GM18858 (cell line): Measurements from ENCODE around the gene MYO16.

Source experiments
- ATAC-seq: cut with Tn5 transposase; IDR thresholded peaks from one replicate; pipeline ENCODE4 v1.9.1; 2021; ENCODE audit not compliant: unreplicated experiment

The MYO16 gene

DNA sequence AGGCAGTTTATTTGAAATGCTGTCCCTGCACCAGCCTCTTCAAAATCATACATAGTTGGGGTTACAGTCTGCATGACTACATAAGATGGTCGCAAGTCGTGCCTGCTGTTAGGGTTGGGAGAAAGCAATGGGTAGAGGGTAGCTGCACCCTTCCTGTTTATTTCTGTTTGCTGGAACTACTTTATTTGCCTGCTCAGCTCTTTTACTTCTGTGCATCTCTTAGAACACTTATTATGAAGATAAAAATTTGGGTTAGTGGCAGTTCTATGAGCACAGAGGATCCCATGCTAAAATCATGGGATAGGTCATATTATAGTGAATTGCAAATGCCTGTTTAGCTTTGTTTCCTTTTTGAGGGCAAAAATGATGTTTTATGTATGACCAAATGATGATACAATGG is 160.1 kb downstream of the MYO16 start:
- ATAC-seq = no peak

DNA sequence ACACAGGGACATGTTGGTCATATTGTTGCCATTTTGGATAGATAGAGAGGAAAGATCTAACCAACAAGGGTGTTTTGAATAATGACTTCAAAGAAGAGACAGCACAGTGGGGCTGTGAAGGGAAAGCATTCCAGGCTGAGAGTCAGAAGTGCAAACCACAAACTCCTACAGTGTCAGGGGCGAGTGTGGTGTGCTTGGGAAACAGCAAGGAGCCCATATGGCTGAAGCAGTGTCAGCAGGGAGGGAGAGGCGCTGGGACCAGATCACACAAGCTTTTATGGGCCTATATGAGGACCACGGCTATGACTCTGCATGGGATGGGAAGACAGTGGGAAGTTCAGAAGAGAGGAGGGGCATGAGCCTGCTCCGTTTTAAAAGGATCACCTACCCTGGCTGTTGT is 166.4 kb downstream of the MYO16 start:
- no peak for ATAC-seq

DNA sequence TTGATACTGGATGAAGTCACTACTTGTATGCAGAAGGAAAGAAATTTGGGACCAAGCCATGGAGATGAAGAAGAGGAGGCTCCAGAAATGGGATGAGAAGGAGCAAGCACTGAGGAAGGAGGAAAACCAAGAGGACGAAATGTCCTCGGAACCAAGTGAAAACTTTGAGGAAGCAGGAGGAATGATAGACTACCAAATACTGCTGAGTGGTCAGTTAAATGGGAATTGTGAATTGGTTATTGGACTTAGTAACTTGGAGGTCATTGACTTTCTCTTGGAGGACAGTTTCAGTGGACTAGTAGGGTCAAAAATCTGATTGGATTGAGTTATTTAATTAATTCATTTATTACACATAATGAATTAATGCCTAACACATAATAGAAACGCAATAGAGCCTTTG is 167.9 kb downstream of the MYO16 start:
- ATAC-seq = no peak

DNA sequence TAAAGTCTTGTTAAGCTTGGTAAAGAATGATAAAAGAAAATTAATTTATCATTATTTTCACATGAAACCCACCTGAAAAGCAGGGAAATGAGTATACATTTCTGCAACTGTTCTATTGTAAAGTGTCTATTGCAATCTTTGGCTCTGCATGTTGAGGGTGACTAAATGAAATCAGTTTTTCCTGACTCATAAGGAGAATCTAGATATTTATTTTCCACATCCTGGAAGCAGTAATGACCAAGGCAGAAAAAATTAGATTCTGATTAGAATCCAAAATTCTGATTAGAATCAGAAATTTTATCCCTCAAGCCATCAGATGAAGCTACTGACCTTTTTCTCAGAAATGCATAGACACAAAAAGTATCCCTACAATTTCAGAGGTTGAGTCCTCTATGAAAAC is 178.4 kb downstream of the MYO16 start:
- ATAC-seq = no peak

DNA sequence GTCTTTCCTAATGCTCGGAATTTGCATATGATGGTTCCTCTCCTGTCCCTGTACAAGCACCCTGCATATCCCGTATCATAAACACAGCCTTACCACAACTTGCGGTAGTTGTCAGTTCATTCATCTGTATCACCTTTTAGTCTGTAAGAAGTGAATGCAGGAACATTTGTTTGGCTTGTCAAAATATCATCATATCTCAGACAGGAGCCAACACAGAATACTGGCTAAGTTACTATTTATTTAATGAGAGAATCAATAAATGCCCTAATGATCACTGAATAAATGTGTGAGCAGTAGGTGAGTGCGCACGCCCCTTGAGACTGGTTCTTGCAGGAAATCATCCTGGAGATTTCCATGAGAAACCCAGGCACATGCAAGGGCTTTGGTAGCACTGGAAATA is 182.8 kb downstream of the MYO16 start:
- no peak for ATAC-seq

DNA sequence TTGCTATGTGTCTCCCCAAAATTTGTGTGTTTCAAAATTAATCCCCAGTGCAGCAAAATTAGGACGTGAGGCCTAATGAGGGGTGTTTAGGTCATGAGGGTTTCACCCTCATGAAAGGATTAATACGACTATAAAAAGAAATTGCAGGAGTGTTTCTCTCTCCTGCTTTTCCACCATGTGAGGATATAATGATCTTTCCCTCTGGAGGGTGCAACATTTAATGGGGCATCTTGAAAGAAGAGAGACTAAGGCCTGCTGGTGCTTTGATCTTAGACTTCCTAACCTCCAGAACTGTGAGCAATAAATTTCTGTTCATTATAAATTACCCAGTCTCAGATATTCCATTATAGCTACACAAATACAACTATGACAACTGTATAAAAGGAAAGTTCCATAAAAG is 183.2 kb downstream of the MYO16 start:
- ATAC-seq = no peak

DNA sequence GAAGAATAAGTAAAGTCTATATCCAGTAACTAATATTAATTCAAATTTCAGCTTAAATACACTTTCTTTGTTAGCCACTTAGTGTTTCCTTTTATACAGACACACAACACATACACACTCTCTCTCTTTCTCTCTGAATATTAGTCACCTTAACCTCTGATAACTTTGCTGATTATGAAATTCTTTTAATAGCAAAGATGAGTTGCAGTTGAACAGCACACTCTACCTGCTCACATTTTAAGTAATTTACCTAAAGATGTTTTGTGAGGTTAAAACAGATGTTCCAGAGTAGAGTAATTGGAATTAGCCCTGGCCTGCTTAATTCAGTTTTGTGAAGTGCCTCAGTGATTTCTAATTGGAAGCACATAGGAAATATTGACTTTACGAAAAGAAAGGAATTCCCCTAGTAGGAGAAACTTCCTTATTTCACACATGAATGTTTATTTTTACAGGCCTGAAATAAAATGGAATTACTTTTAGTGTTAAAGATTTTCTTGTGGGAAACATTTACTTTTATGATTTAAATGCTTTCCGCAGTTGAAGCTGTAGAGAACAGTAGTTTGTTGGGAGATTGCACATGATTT is 184.3 kb downstream of the MYO16 start:
- no peak for ATAC-seq

DNA sequence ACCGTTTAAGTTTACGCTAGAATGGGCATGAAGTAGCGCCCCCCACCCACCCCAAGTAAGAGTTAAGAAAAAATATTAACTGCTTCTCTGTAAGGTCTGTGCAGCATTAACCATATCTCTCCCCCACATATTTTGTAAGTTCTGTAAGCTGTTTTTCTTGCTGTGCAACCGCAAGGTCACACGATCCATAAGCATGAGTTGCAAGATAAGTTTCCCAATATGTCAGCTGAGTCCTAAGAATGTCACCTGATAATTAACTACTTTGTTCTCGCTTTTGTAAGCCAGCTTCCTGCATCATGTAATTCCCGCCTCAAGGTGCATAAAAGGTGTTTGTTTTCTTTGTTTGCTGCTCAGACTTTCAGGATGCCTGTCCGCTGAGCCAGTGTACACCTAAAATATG is 187.0 kb downstream of the MYO16 start:
- ATAC-seq = no peak

DNA sequence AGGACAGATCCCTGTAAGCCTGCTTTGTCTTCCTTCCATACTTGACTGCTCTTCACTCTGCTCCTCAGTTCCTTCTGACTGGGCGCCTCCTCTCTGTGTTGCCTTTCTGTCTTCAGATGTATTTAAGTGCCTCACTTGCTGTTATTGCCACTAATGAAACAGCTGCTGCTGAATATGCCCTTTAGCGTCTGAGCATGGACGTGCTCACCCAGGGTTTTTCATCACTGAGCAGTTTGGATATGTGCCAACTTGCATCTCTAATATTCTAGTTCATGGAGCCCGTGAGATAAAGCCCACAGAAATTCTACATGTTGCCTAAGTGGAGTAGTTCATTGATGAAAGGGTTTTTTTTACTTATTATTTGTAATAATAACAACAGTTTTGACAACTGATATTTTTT is 198.2 kb downstream of the MYO16 start:
- no peak for ATAC-seq

DNA sequence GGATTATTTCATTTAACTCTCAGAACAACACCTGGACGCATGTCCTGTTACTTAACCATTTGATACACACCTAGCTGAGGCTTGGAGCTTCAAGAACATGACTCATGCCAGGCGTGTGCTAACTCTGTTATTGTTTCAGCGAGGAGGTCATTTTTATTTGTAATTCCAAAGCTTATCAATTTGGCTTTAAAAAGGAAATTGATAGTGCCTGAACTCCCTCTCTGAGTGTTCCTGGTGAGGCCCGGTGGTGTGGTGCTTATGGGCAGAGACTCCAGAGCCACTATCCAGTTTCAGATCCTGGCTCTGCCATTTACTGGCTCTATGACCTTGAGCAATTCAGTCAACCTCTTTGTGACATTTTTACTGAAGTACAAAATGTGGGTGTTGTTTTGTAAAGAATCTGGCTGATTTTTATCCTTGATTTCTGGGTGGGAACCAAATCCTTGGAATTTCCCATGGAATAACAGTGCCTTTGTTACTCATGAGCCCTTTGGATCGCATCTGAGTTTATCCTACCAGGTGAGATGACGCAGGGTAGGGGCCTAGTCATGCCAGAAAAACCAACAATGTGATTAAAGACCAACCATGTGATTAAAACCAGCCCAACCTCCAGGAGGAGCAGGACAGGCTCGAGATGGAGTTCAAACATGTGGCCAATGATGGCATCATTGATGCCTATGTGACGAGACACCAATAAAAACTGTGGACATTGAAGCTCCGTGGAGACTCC is 198.8 kb downstream of the MYO16 start:
- no peak for ATAC-seq

DNA sequence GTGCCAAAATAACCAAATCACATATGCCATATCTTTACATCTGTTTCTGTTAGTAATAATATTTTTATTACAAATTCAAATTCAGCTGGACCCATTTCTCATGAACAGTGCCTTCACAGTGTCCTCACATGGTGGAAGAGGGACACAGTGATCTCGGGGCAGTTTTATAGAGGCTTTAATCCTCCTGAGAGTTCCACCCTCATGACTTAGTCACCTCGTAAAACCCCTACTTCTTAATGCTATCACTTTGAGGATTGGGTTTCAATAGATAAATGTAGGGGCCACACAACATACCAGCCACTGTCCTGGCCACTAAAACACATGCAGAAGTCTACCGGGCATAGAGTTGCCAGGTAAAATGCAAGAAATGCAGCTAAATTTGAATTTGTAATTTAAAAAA is 201.5 kb downstream of the MYO16 start:
- ATAC-seq = no peak

DNA sequence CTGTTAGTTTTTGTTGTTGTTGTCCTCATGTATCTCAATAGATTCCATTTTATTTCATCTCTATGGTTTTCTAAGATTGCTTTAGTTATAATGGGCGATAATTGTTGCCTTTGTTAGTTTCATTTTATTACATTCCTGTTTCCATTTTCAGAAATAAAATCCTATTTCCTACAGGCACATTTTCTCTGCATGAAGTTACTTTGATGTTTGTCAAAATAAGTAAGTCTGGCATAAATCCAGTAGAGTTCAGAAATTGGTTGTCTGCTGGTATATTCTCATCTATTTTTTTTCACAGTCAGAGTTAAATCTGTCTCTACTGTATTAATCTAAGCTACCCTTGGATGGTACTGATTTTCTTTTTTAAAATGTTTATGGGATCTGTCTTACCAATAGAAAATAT is 204.1 kb downstream of the MYO16 start:
- ATAC-seq = no peak

DNA sequence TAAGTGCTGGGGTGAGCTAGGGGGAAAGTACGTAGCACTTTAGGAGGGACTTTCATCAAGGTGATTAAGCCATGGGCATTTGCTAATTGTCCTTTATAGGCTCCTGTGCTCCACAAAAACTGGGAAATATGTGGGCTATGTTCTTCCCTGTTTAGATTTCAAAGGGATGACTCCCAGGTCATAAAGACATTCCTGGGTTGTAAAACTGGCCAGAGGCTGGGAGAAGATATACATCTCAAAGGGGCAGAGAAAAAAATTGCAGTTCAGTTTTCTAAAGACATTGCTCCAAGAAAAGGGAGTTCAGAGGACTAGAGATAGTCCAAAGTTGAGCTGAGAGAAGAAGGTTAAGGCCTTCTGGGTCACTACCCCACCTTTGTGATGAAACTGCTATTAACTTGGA is 204.8 kb downstream of the MYO16 start:
- ATAC-seq = no peak

DNA sequence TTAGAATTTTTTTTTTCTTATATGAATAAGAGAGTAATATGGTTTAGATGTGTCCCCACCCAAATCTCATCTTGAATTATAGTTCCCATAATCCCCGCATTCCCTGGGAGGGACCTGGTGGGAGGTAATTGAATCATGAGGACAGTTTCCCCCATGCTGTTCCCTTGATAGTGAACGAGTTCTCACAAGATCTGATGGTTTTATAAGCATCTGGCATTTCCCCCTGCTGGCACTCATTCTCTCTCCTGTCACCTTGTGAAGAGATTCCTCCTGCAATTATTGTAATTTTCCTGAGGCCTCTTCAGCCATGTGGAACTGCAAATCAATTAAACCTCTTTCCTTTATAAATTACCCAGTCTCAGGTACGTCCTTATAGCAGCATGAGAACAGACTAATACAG is 205.7 kb downstream of the MYO16 start:
- no peak for ATAC-seq

DNA sequence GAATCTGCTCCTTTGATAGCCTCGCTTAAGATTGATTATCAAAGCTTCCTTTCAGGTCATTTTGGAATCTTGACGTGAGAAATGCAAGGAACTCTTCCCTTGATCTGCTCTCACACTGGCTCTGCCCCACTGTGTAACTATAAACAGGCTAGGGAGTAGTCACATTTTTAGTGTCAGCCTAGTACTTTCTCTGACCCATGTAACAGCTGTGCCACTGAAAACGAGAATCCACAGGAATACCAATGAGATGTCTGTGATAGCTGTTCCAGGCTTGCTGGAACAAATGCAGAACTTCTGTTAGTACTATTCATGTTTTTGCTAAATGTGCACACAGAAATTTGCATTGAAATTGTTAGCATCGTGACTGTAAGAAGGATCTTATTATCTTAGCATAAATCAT is 221.3 kb downstream of the MYO16 start:
- no peak for ATAC-seq

DNA sequence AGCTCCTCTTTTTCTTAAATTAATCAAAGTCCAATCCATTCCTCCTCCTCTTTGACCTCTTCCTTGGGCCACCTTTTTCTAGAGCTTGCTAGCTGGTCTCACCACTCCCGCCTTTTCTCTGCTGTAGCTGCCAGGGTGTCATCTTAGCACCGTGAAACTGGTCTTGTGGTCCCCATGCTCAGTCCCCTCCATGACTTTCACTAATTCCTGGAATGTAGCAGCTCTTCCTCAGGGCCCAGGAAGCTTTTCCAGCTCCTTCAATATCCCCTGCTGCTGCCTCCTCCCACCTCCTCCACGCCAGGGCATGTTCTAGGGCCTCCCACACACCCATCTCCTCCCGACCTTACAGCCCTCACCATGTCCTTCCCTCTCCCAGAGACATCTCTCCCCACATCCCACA is 222.2 kb downstream of the MYO16 start:
- no peak for ATAC-seq

DNA sequence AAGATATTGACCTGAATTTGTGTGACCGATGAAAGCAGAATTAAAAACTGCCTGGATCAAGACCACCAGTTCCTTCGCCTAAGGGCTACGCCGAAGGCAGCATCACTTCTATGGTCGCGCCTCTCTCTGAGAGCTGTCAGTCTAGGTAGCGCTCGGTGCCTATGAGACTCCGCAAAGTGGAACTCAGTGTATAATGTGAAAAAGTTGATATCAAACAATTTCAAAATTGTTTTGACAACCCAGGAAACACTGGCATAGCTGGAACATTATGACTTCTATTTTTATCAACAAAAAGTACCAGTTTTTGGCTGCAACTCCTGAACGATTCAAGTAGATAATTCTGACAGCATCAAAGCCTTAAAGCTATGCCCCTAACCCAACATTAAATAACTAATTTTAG is 223.6 kb downstream of the MYO16 start:
- no peak for ATAC-seq

DNA sequence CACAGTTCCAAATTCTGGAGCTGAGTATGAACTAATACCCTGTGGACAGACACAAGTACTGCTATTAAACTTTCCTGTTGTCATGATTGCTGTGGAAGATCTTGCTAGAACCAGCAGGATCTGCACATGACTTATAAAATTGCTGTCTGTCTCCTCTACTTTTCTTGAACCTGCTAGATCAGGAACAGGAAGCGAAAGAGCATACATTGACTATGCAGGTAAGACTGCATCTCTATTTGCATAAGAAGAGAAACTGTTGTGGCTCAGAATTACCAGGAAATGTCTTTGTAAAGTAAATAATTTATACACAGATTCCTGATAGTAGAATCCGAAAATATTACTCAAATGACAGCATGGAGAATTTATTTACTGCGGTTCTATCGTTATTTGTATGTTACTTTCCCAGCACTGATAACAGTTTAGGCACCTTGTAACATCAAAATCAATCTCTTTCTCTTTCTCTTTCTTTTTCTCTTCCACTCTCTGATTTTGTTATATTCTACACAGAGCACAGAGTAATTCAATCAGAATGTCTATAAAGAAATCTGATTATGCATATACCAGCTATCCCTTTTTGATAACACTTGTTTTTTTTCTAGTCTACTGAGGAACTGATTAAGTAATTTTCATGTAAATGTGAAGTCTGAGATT is 226.5 kb downstream of the MYO16 start:
- ATAC-seq = peak; percentile 92

DNA sequence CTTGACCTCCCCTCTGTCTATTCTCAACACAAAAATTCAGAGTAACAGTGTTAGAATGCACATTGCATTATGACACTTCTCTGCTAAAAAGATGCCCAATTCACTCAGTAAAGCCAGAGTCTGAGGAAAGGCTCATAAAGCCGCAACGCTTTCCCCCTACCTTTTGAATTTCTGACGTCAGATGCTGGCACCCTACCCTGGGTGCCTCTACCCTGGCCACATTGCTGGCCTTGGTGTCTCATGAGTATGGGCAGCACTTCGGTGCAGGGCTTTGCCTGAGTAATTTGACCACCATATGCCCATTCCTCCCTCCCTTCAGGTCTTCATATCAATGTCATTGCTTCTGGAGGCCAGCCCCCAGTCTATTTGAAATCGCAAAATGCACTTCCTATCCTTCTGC is 229.3 kb downstream of the MYO16 start:
- ATAC-seq = no peak

DNA sequence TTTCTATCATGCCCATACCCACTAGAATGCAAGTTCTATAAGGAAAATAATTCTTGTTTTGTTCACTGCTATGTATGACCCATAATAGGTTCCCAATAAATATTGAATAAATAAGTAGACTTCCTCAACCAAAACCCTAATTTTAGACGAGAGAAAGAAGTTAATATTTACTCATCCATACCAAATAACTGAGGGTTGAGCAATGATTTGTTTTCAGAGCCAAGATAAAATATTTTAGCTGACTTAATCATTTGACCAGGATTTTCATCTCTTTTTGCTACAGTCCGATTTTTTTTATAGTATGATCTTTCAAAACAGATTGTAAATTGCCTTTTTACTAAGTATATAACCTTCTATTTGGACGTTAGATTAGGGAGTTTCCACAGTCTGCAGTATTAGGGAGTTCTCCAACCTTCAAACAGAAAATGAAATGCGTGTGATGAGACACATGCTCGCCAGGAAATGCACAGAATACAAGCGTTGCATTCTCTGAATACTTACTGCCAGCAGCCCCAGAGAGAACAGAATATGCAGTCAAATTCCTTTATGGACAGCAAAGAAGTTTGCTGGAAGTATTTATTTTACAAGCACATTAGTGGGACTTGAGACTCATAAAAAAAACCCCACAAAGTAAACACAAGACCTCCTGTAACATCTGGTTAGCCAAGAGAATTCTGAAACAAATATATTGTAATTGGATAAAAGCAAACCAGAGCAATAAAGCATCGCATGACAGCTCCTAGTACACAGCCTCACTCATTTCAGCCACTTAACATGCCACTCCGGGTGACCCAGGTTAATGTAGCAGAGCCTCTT is 230.0 kb downstream of the MYO16 start:
- ATAC-seq = no peak

DNA sequence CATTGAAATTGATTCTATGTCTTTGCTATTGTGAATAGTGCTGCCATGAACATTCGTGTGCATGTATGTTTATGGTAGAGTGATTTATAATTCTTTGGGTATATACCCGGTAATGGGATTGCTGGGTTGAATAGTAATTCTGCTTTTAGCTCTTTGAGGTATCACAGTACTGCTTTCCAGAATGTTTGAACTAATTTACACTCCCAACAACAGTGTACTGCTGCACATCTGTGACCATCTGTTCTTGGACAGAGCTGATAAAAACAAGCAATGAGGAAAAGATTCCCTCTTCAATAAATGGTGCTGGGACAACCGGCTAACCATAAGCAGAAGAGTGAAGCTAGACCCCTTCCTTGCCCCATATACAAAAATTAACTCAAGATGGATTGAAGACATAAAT is 231.0 kb downstream of the MYO16 start:
- ATAC-seq = no peak

DNA sequence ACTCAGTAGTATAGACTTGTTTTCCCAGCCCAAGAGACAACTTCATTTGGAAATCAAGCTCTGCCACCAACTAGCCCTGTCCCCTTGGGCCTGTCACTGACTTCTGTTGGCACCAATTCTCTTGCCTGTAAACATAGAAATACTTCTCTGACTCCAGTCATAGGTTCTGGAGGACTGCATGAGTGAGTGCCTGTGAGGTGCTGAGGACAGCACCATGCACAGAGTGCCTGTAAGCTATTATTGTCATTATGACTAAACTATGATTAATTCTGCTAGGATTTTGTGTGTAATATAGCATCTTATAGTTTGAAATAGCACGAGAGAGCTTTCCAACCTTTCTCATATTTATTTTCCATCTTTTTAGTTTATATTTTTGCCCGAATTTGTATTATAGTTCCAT is 247.9 kb downstream of the MYO16 start:
- ATAC-seq = no peak
